ENCODE data around the gene N4BP2L2. TPM values are rescaled to one million over a fixed set of nuclear protein-coding genes. Genes with fewer than 3 reads are reported as not detected.

The N4BP2L2 gene
- total RNA-seq, 1 donor from 2014 or later, result 131 TPM

DNA sequence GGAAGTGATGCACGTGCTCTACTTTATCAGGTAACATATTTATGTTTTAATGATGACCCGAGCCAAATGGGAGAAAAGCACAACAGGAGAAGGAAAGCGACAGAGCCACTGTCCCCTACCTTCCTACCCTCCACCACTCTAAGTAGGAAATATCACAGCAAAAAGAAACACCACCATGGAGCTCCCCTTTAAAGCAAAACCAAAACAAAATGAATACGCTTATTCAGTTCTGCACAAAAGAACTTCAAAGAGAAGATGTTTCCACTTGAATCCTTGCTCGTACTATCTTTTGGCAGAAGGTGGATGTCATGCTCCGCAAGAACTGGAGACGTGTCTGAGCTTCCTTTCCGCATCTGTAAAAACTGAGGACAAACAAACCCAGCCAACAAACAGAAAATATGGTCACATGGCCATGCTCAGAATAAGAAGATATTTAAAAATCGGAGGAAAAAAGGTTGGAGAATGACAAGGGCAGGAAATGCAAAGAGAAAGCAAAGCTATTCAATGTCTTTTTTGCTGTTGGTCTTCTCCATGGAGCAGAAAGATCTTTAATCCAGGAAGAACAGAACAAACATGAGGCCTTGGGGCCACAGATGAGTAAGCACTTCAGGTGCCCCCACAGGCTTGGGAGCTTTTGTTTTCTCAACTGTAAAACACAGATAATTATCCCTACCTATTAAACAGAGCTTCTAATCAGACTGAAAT is 130.1 kb downstream of the N4BP2L2 start:
- H3K36me3 ChIP-seq, result peaks cover 13% of the 10 kb centered on the region
- H3K27me3 ChIP-seq (ENCODE audit: low read depth), result no peaks in the 10 kb centered on the region
- H3K4me3 ChIP-seq, result no peak overlapping the region
- intact Hi-C loops (cut with micrococcal nuclease), result no loop called here
- DNase-seq, result no peak
- no peak overlapping the region for H3K27ac ChIP-seq (replicated peaks)
- no peaks in the 10 kb centered on the region for H3K9me3 ChIP-seq (replicated peaks)
- TF ChIP-seq, protein P1, sequence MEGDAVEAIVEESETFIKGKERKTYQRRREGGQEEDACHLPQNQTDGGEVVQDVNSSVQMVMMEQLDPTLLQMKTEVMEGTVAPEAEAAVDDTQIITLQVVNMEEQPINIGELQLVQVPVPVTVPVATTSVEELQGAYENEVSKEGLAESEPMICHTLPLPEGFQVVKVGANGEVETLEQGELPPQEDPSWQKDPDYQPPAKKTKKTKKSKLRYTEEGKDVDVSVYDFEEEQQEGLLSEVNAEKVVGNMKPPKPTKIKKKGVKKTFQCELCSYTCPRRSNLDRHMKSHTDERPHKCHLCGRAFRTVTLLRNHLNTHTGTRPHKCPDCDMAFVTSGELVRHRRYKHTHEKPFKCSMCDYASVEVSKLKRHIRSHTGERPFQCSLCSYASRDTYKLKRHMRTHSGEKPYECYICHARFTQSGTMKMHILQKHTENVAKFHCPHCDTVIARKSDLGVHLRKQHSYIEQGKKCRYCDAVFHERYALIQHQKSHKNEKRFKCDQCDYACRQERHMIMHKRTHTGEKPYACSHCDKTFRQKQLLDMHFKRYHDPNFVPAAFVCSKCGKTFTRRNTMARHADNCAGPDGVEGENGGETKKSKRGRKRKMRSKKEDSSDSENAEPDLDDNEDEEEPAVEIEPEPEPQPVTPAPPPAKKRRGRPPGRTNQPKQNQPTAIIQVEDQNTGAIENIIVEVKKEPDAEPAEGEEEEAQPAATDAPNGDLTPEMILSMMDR (IDR thresholded peaks at IDR 0.05; ENCODE audit: borderline replicate concordance), result no peak
- peaks cover 22% of the 10 kb centered on the region for H3K4me1 ChIP-seq

DNA sequence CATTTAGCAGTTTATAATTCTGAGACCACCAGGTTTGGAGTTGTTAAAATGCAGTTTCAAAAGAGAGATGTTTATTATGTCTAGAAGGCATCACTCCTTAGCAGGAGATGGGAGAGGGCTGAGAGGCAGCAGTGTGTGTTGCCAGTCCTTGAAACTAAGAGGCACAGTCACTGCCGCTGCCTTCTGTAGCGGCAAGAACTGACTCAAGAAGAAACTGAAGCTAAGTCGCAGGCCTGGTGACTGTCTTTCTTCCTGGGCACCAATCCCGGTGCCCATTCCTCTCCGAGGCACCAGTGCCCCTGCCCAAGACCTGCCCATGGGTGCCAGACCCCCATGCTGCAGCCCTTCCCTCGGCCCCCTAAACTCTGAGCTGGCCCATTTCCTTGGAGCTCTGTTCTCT is 130.7 kb downstream of the N4BP2L2 start:
- Histone ChIP-seq H3K27me3 (ENCODE audit: low read depth) (no peaks in the 10 kb centered on the region), H3K9me3 (replicated peaks) (no peaks in the 10 kb centered on the region), H3K36me3 (peaks cover 17% of the 10 kb centered on the region), H3K4me3 (no peak overlapping the region), H3K4me1 (peaks cover 22% of the 10 kb centered on the region), H3K27ac (replicated peaks) (no peak overlapping the region)
- TF ChIP-seq, protein P1 (IDR thresholded peaks at IDR 0.05; ENCODE audit: borderline replicate concordance), result no peak
- intact Hi-C loops (cut with micrococcal nuclease), result no loop called here
- no peak for DNase-seq

DNA sequence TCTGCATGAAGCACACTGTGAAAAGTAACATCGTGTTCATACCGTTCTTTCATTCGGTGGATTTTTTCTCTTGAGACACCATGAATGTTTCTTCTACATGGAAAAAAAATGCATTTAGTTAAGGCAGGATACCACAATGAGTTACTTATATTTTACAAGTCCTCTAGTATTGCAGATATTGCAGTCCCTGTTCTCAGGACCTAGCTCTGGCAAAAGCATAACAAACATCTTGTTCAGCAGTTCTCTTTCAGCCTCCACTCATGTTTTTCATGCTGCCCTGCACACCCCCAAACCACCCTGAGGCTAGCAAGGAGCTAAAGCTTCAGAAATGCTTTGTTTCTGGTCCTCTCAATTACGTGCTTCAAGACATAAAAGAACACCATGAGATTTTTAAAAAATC is 135.5 kb downstream of the N4BP2L2 start:
- H3K27me3 ChIP-seq (ENCODE audit: low read depth), result no peaks in the 10 kb centered on the region
- H3K27ac ChIP-seq (replicated peaks), result no peak overlapping the region
- H3K9me3 ChIP-seq (replicated peaks), result no peaks in the 10 kb centered on the region
- peaks cover 34% of the 10 kb centered on the region for H3K36me3 ChIP-seq
- TF ChIP-seq, protein P1 (IDR thresholded peaks at IDR 0.05; ENCODE audit: borderline replicate concordance), result no peak
- no peaks in the 10 kb centered on the region for H3K4me1 ChIP-seq
- no peak overlapping the region for H3K4me3 ChIP-seq
- DNase-seq, result no peak
- intact Hi-C loops (cut with micrococcal nuclease), result no loop called here

DNA sequence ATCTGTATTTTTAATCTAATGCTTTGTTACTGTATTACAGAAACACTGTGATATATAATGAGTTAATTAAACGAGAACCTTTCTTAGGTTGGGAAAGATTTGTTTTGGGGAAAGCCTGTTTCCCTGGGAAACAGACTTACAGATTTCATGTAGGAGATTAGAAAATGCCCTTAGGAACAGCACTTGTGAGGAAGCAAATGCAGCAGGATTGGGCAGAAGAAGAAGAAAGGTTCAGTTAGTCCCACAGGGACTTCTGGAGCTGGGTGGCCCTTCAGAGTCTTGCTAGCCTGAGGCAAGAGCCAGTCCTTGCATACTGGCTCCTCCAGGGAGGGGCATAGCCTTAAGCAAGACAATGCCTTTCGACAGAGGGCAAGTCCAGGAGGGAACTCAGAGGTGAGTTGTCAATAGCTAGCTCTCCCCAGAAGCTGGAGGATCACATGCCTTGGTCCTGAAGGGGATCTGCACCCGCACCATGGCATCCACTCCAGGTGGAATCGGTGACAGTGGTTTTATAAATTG is 147.4 kb downstream of the N4BP2L2 start:
- no peak for DNase-seq
- Histone ChIP-seq H3K4me1 (no peaks in the 10 kb centered on the region), H3K27me3 (ENCODE audit: low read depth) (no peaks in the 10 kb centered on the region), H3K27ac (replicated peaks) (no peak overlapping the region), H3K36me3 (no peaks in the 10 kb centered on the region), H3K9me3 (replicated peaks) (no peaks in the 10 kb centered on the region), H3K4me3 (no peak overlapping the region)
- intact Hi-C loops (cut with micrococcal nuclease), result no loop called here
- TF ChIP-seq, protein P1 (IDR thresholded peaks at IDR 0.05; ENCODE audit: borderline replicate concordance), result no peak

DNA sequence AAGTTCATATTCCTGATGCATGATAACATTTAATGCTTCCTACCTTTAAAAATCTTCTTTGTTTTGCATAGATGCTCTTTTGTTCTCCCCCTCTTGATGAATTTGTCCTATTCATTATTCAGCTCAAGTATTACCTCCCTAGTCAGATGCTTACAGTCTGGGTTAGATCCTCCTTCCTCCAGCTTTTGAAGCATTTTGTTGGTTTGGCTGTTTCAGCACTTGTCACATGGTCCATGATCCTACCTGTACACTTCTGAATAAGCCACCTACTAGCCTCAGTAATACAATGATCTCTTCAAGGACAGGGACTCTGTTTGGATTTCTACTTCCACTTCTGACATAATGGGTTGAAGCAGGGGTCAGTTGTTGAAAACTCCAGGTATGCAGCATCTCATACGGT is 148.1 kb downstream of the N4BP2L2 start:
- TF ChIP-seq, protein P1 (IDR thresholded peaks at IDR 0.05; ENCODE audit: borderline replicate concordance), result no peak
- Histone ChIP-seq H3K36me3 (no peaks in the 10 kb centered on the region), H3K4me1 (no peaks in the 10 kb centered on the region), H3K27ac (replicated peaks) (no peak overlapping the region), H3K9me3 (replicated peaks) (no peaks in the 10 kb centered on the region), H3K27me3 (ENCODE audit: low read depth) (no peaks in the 10 kb centered on the region), H3K4me3 (no peak overlapping the region)
- intact Hi-C loops (cut with micrococcal nuclease), result no loop called here
- no peak for DNase-seq
